HL-60 (cell line): Measurements from ENCODE around the gene ROR1.

Experiments used
- DNase-seq, 2 experiments: peaks; one replicate each; pipeline ENCODE4 v3.0.0-alpha.2; 2010 to 2020; ENCODE audit warnings: low read depth in 1 of 2, low spot score in 1 of 2
- H3K27ac ChIP-seq: fragments of 250-450 bp; sonication (Bioruptor Pico); replicated peaks from 2 replicates; pipeline ENCODE4 v1.5.1; 2020; ENCODE audit warnings: mild to moderate bottlenecking, moderate library complexity
- H3K27me3 ChIP-seq: fragments of 250-450 bp; sonication (Bioruptor Pico); 2 replicates; pipeline ENCODE4 v1.5.1; 2021; ENCODE audit warnings: mild to moderate bottlenecking, moderate library complexity; ENCODE audit not compliant: insufficient read depth, poor library complexity, severe bottlenecking
- H3K4me3 ChIP-seq: replicated peaks from 2 replicates; pipeline ENCODE4 v1.5.1; 2011; ENCODE audit warnings: mild to moderate bottlenecking, control low read depth, low read length; ENCODE audit not compliant: insufficient read depth
- CTCF ChIP-seq: IDR thresholded peaks from one replicate; pipeline ENCODE4 v1.5.1; 2011; ENCODE audit warnings: low read length, control low read depth, inconsistent platforms; ENCODE audit not compliant: insufficient read depth
- GABPA ChIP-seq: IDR thresholded peaks from 2 replicates; pipeline ENCODE4 v1.6.1; 2012; ENCODE audit warnings: low read depth
- POLR2AphosphoS5 ChIP-seq: IDR thresholded peaks from 2 replicates; pipeline ENCODE4 v1.6.1; 2012; ENCODE audit warnings: low read depth
- REST ChIP-seq: IDR thresholded peaks from 2 replicates; pipeline ENCODE4 v1.6.1; 2012; ENCODE audit warnings: low read depth; ENCODE audit not compliant: insufficient replicate concordance
- SPI1 ChIP-seq: IDR thresholded peaks from 2 replicates; pipeline ENCODE4 v1.6.1; 2012; ENCODE audit warnings: low read depth, mild to moderate bottlenecking, borderline replicate concordance

Gene ROR1

GRCh38 chr1:64025051-64025450, 251.2 kb downstream of the ROR1 start:
- no peak for DNase-seq
- no peak for TF ChIP-seq GABPA
- no peak for TF ChIP-seq POLR2AphosphoS5
- TF ChIP-seq SPI1, result no peak
- no peak for TF ChIP-seq REST
- no peak for TF ChIP-seq CTCF
- no peak overlapping the region for H3K4me3 ChIP-seq
- no peak overlapping the region for H3K27ac ChIP-seq
- no peaks in the 10 kb centered on the region for H3K27me3 ChIP-seq

- no peak for TF ChIP-seq REST
- no peak for TF ChIP-seq SPI1
- TF ChIP-seq GABPA, result no peak
- TF ChIP-seq CTCF, result no peak
- TF ChIP-seq POLR2AphosphoS5, result no peak
- no peaks in the 10 kb centered on the region for H3K27me3 ChIP-seq
- DNase-seq, result no peak
- H3K27ac ChIP-seq, result no peak overlapping the region
- no peak overlapping the region for H3K4me3 ChIP-seq
These were observed 255.2 kb downstream of the ROR1 start for GRCh38 chr1:64029037-64029436.

GRCh38 chr1:64030411-64030810, 256.6 kb downstream of the ROR1 start:
- TF ChIP-seq GABPA, result no peak
- TF ChIP-seq CTCF, result no peak
- no peak for TF ChIP-seq SPI1
- TF ChIP-seq POLR2AphosphoS5, result no peak
- no peak for TF ChIP-seq REST
- no peak overlapping the region for H3K27ac ChIP-seq
- no peak overlapping the region for H3K4me3 ChIP-seq
- H3K27me3 ChIP-seq, result no peaks in the 10 kb centered on the region
- no peak for DNase-seq
